Trophoblast cell (in vitro differentiated cells and primary cell): Measurements from ENCODE around the gene TRPV5.

ENCODE experiments used
- DNase-seq, 2 donors: peaks; one replicate each; pipeline ENCODE4 v3.0.0-alpha.2; 2016
- H2AFZ ChIP-seq: 2 replicates; pipeline ENCODE4 v1.6.1; 2013; ENCODE audit warnings: low read length, moderate library complexity, mild to moderate bottlenecking; ENCODE audit not compliant: insufficient read depth, poor library complexity
- H2AK5ac ChIP-seq: 2 replicates; pipeline ENCODE4 v1.6.1; 2013; ENCODE audit warnings: mild to moderate bottlenecking, low read length
- H2BK120ac ChIP-seq: 2 replicates; pipeline ENCODE4 v1.6.1; 2013; ENCODE audit warnings: low read length, mild to moderate bottlenecking, moderate library complexity; ENCODE audit not compliant: insufficient read depth, poor library complexity
- H2BK12ac ChIP-seq: 2 replicates; pipeline ENCODE4 v1.6.1; 2013; ENCODE audit warnings: mild to moderate bottlenecking, low read length, moderate library complexity
- H2BK5ac ChIP-seq: 2 replicates; pipeline ENCODE4 v1.6.1; 2013; ENCODE audit warnings: low read length, low read depth, moderate library complexity, mild to moderate bottlenecking; ENCODE audit not compliant: poor library complexity
- H3K14ac ChIP-seq: 2 replicates; pipeline ENCODE4 v1.6.1; 2013; ENCODE audit warnings: mild to moderate bottlenecking, low read length
- H3K18ac ChIP-seq: 2 replicates; pipeline ENCODE4 v1.6.1; 2013; ENCODE audit warnings: mild to moderate bottlenecking, low read length
- H3K23ac ChIP-seq: 2 replicates; pipeline ENCODE4 v1.6.1; 2013; ENCODE audit warnings: low read length
- H3K27ac ChIP-seq: 2 replicates; pipeline ENCODE4 v1.5.1; 2013; ENCODE audit warnings: low read depth, mild to moderate bottlenecking, inconsistent platforms, low read length, moderate library complexity
- H3K27me3 ChIP-seq: 2 replicates; pipeline ENCODE4 v1.6.1; 2013; ENCODE audit warnings: inconsistent platforms, mild to moderate bottlenecking, low read length, moderate library complexity; ENCODE audit not compliant: insufficient read depth
- H3K36me3 ChIP-seq, 2 experiments: 1 replicate in 1 of 2; 2 replicates in 1 of 2; pipeline ENCODE4 v1.6.1; 2013; ENCODE audit warnings: low read length in 2 of 2, mild to moderate bottlenecking in 2 of 2, moderate library complexity in 1 of 2; ENCODE audit not compliant: insufficient read depth in 2 of 2, control insufficient read depth in 1 of 2
- H3K4ac ChIP-seq: 2 replicates; pipeline ENCODE4 v1.6.1; 2013; ENCODE audit warnings: low read depth, mild to moderate bottlenecking, low read length, moderate library complexity
- H3K4me1 ChIP-seq, 2 experiments: 1 replicate in 1 of 2; 2 replicates in 1 of 2; pipeline ENCODE4 v1.6.1; 2013; ENCODE audit warnings: low read length in 2 of 2, mild to moderate bottlenecking in 2 of 2, moderate library complexity in 1 of 2; ENCODE audit not compliant: insufficient read depth in 2 of 2, control insufficient read depth in 1 of 2
- H3K4me2 ChIP-seq: 2 replicates; pipeline ENCODE4 v1.6.1; 2013; ENCODE audit warnings: inconsistent platforms, mild to moderate bottlenecking, low read length, moderate library complexity
- H3K4me3 ChIP-seq: 2 replicates; pipeline ENCODE4 v1.5.1; 2013; ENCODE audit warnings: mild to moderate bottlenecking, low read depth, low read length, inconsistent platforms
- H3K79me1 ChIP-seq: one replicate; pipeline ENCODE4 v1.6.1; 2013; ENCODE audit warnings: low read length
- H3K79me2 ChIP-seq: 2 replicates; pipeline ENCODE4 v1.6.1; 2013; ENCODE audit warnings: low read length, mild to moderate bottlenecking; ENCODE audit not compliant: control insufficient read depth, insufficient read depth, poor library complexity
- H3K9ac ChIP-seq: 2 replicates; pipeline ENCODE4 v1.6.1; 2013; ENCODE audit warnings: mild to moderate bottlenecking, low read length
- H3K9me3 ChIP-seq: 2 replicates; pipeline ENCODE4 v1.6.1; 2013; ENCODE audit warnings: low read depth, mild to moderate bottlenecking, control low read depth, inconsistent platforms, low read length; ENCODE audit not compliant: insufficient read depth
- H4K12ac ChIP-seq: 2 replicates; pipeline ENCODE4 v1.6.1; 2013; ENCODE audit warnings: low read depth, mild to moderate bottlenecking, low read length, moderate library complexity
- H4K8ac ChIP-seq: 2 replicates; pipeline ENCODE4 v1.6.1; 2013; ENCODE audit warnings: low read depth, mild to moderate bottlenecking, low read length, moderate library complexity
- H4K91ac ChIP-seq: one replicate; pipeline ENCODE4 v1.6.1; 2013; ENCODE audit warnings: low read depth, mild to moderate bottlenecking, low read length, moderate library complexity
- WGBS: extraction: QIAGEN DNeasy Blood & Tissue Kit; methylation state at CpG from one replicate; pipeline ENCODE4 v1.1.7; 2013; ENCODE audit warnings: missing lambda C conversion rate; ENCODE audit not compliant: insufficient read length, insufficient coverage; ENCODE audit errors: extremely low coverage; 5-methylcytosine and 5-hydroxymethylcytosine counted together

Gene TRPV5

GRCh38 chr7:142876236-142876960 is 57.1 kb downstream of the TRPV5 start:
- no peak overlapping the region for H3K4me3 ChIP-seq
- H3K14ac ChIP-seq = no peak overlapping the region
- peaks cover 0 to 2% of the 10 kb centered on the region in 2 experiments for H3K36me3 ChIP-seq
- no peak overlapping the region for H4K12ac ChIP-seq
- H4K91ac ChIP-seq = no peak overlapping the region
- no peak overlapping the region for H3K27ac ChIP-seq
- H4K8ac ChIP-seq = no peak overlapping the region
- no peak overlapping the region for H3K4me2 ChIP-seq
- no peaks in the 10 kb centered on the region for H3K79me2 ChIP-seq
- no peak overlapping the region for H2BK5ac ChIP-seq
- H3K79me1 ChIP-seq = no peaks in the 10 kb centered on the region
- H2AK5ac ChIP-seq = no peak overlapping the region
- no peak overlapping the region for H2AFZ ChIP-seq
- WGBS = no CpG with 5 or more reads among the region's 9 CpGs
- no peaks in the 10 kb centered on the region for H3K27me3 ChIP-seq
- no peak for DNase-seq
- no peak overlapping the region for H3K23ac ChIP-seq
- no peaks in the 10 kb centered on the region for H3K4me1 ChIP-seq
- no peak overlapping the region for H2BK12ac ChIP-seq
- H3K18ac ChIP-seq = no peak overlapping the region
- H3K4ac ChIP-seq = no peak overlapping the region
- H3K9ac ChIP-seq = no peak overlapping the region
- H3K9me3 ChIP-seq = peaks cover 1% of the 10 kb centered on the region
- no peak overlapping the region for H2BK120ac ChIP-seq

- H3K4ac ChIP-seq = no peak overlapping the region
- no peak overlapping the region for H2BK120ac ChIP-seq
- no peaks in the 10 kb centered on the region for H3K79me2 ChIP-seq
- H3K18ac ChIP-seq = no peak overlapping the region
- peaks cover 7 to 9% of the 10 kb centered on the region in 2 experiments for H3K36me3 ChIP-seq
- no peak overlapping the region for H3K4me3 ChIP-seq
- no peak overlapping the region for H4K12ac ChIP-seq
- no peaks in the 10 kb centered on the region for H3K4me1 ChIP-seq
- WGBS = no CpG with 5 or more reads among the region's 14 CpGs
- H3K27me3 ChIP-seq = no peaks in the 10 kb centered on the region
- no peak overlapping the region for H2BK12ac ChIP-seq
- H3K9me3 ChIP-seq = peaks cover 1% of the 10 kb centered on the region
- H3K4me2 ChIP-seq = no peak overlapping the region
- H3K23ac ChIP-seq = no peak overlapping the region
- no peak overlapping the region for H2AFZ ChIP-seq
- no peak overlapping the region for H3K27ac ChIP-seq
- no peak overlapping the region for H4K8ac ChIP-seq
- H3K9ac ChIP-seq = no peak overlapping the region
- H4K91ac ChIP-seq = no peak overlapping the region
- no peak overlapping the region for H2BK5ac ChIP-seq
- no peak for DNase-seq
- H3K79me1 ChIP-seq = no peaks in the 10 kb centered on the region
- H2AK5ac ChIP-seq = no peak overlapping the region
- no peak overlapping the region for H3K14ac ChIP-seq
Observed at GRCh38 chr7:142875456-142875855, 58.1 kb downstream of the TRPV5 start.

GRCh38 chr7:142874837-142875236 is 58.7 kb downstream of the TRPV5 start:
- H4K8ac ChIP-seq = no peak overlapping the region
- no peak overlapping the region for H2AK5ac ChIP-seq
- peaks cover 12 to 14% of the 10 kb centered on the region in 2 experiments for H3K36me3 ChIP-seq
- H2AFZ ChIP-seq = no peak overlapping the region
- no peak overlapping the region for H2BK5ac ChIP-seq
- no peak overlapping the region for H3K23ac ChIP-seq
- DNase-seq = no peak
- H3K4me2 ChIP-seq = no peak overlapping the region
- no peaks in the 10 kb centered on the region for H3K79me2 ChIP-seq
- H3K27ac ChIP-seq = no peak overlapping the region
- WGBS = no CpG with 5 or more reads among the region's 6 CpGs
- no peaks in the 10 kb centered on the region for H3K4me1 ChIP-seq
- H4K91ac ChIP-seq = no peak overlapping the region
- peaks cover 1% of the 10 kb centered on the region for H3K9me3 ChIP-seq
- no peak overlapping the region for H4K12ac ChIP-seq
- H3K27me3 ChIP-seq = no peaks in the 10 kb centered on the region
- H3K9ac ChIP-seq = no peak overlapping the region
- no peak overlapping the region for H2BK120ac ChIP-seq
- H2BK12ac ChIP-seq = no peak overlapping the region
- no peaks in the 10 kb centered on the region for H3K79me1 ChIP-seq
- H3K4ac ChIP-seq = no peak overlapping the region
- H3K4me3 ChIP-seq = no peak overlapping the region
- H3K14ac ChIP-seq = no peak overlapping the region
- no peak overlapping the region for H3K18ac ChIP-seq

- H4K8ac ChIP-seq = no peak overlapping the region
- no peaks in the 10 kb centered on the region for H3K79me1 ChIP-seq
- no peaks in the 10 kb centered on the region for H3K4me1 ChIP-seq
- WGBS = no CpG with 5 or more reads among the region's 7 CpGs
- DNase-seq = no peak
- no peak overlapping the region for H2AK5ac ChIP-seq
- H3K36me3 ChIP-seq = peaks cover 12 to 16% of the 10 kb centered on the region in 2 experiments
- H2BK5ac ChIP-seq = no peak overlapping the region
- no peak overlapping the region for H3K4ac ChIP-seq
- H4K91ac ChIP-seq = no peak overlapping the region
- no peak overlapping the region for H2BK12ac ChIP-seq
- no peaks in the 10 kb centered on the region for H3K79me2 ChIP-seq
- no peak overlapping the region for H4K12ac ChIP-seq
- H3K27ac ChIP-seq = no peak overlapping the region
- H3K4me2 ChIP-seq = no peak overlapping the region
- no peak overlapping the region for H3K9ac ChIP-seq
- no peak overlapping the region for H2AFZ ChIP-seq
- no peak overlapping the region for H3K4me3 ChIP-seq
- H3K18ac ChIP-seq = no peak overlapping the region
- no peak overlapping the region for H3K14ac ChIP-seq
- no peak overlapping the region for H3K23ac ChIP-seq
- H2BK120ac ChIP-seq = no peak overlapping the region
- H3K27me3 ChIP-seq = no peaks in the 10 kb centered on the region
- peaks cover 1% of the 10 kb centered on the region for H3K9me3 ChIP-seq
Observed at GRCh38 chr7:142874409-142874808, 59.1 kb downstream of the TRPV5 start.
